Liver (tissue), 9 donors: ENCODE results near the gene APOA5. TPM values are rescaled to one million over a fixed set of nuclear protein-coding genes. Genes with fewer than 3 reads are reported as not detected.

ENCODE experiments used
- DNase-seq: peaks from one replicate; pipeline ENCODE4 v3.0.0-alpha.2; 2017; ENCODE audit warnings: low spot score
- H3K27ac ChIP-seq, 2 donors: one replicate each; pipeline ENCODE4 v1.7.0; 2013; ENCODE audit warnings: inconsistent platforms in 2 of 2, low read length in 2 of 2, control low read depth in 1 of 2, low read depth in 1 of 2, mild to moderate bottlenecking in 1 of 2
- H3K27me3 ChIP-seq, 4 donors: one replicate each; pipeline versions ENCODE4 v1.6.1 to v1.7.0; 2013; ENCODE audit warnings: low read length in 3 of 4, inconsistent platforms in 1 of 4, mild to moderate bottlenecking in 1 of 4, moderate library complexity in 1 of 4; ENCODE audit not compliant: control insufficient read depth in 4 of 4, insufficient read depth in 4 of 4
- H3K36me3 ChIP-seq, 4 donors: one replicate each; pipeline versions ENCODE4 v1.6.1 to v1.7.0; 2013; ENCODE audit warnings: low read length in 3 of 4, mild to moderate bottlenecking in 3 of 4, low read depth in 1 of 4, moderate library complexity in 1 of 4; ENCODE audit not compliant: control insufficient read depth in 4 of 4, insufficient read depth in 3 of 4
- H3K4me1 ChIP-seq, 4 donors: one replicate each; pipeline versions ENCODE4 v1.6.1 to v1.7.0; 2013; ENCODE audit warnings: low read length in 3 of 4, mild to moderate bottlenecking in 3 of 4, moderate library complexity in 1 of 4; ENCODE audit not compliant: control insufficient read depth in 4 of 4, insufficient read depth in 4 of 4
- H3K4me3 ChIP-seq, 3 donors: one replicate each; pipeline versions ENCODE4 v1.6.1 to v1.7.0; 2013; ENCODE audit warnings: low read length in 3 of 3, control low read depth in 1 of 3, low read depth in 1 of 3, mild to moderate bottlenecking in 1 of 3
- H3K9ac ChIP-seq, 2 donors: one replicate each; pipeline ENCODE4 v1.7.0; 2013; ENCODE audit warnings: low read length in 2 of 2, mild to moderate bottlenecking in 2 of 2, moderate library complexity in 2 of 2, control low read depth in 1 of 2, low read depth in 1 of 2
- H3K9me3 ChIP-seq, 4 donors: one replicate each; pipeline versions ENCODE4 v1.6.1 to v1.7.0; 2013; ENCODE audit warnings: low read length in 3 of 4; ENCODE audit not compliant: control insufficient read depth in 4 of 4
- EGR1 ChIP-seq, 2 donors: IDR thresholded peaks; 2 replicates each; pipeline ENCODE4 v1.6.1; 2016 to 2018; ENCODE audit warnings: antibody characterized with exemption in 2 of 2, low read depth in 2 of 2
- FOXA1 ChIP-seq: IDR thresholded peaks from 2 replicates; pipeline ENCODE4 v1.6.1; 2016; ENCODE audit warnings: antibody characterized with exemption
- FOXA2 ChIP-seq: IDR thresholded peaks from 2 replicates; pipeline ENCODE4 v1.6.1; 2016; ENCODE audit warnings: antibody characterized with exemption
- GABPA ChIP-seq, 2 donors: IDR thresholded peaks in 1 of 2; conservative IDR thresholded peaks in 1 of 2; 2 replicates each; pipeline ENCODE4 v1.6.1; 2016; ENCODE audit warnings: antibody characterized with exemption in 2 of 2, mild to moderate bottlenecking in 1 of 2, moderate library complexity in 1 of 2
- HNF4A ChIP-seq, 2 donors: conservative IDR thresholded peaks; 2 replicates each; pipeline ENCODE4 v1.6.1; 2016; ENCODE audit warnings: antibody characterized with exemption in 2 of 2, mild to moderate bottlenecking in 2 of 2
- HNF4G ChIP-seq: IDR thresholded peaks from 2 replicates; pipeline ENCODE4 v1.6.1; 2016; ENCODE audit warnings: antibody characterized with exemption
- JUND ChIP-seq, 2 donors: IDR thresholded peaks; 2 replicates each; pipeline ENCODE4 v1.6.1; 2016; ENCODE audit warnings: antibody characterized with exemption in 2 of 2
- MAX ChIP-seq: IDR thresholded peaks from 2 replicates; pipeline ENCODE4 v1.6.1; 2016; ENCODE audit warnings: antibody characterized with exemption
- NR2F2 ChIP-seq: IDR thresholded peaks from 2 replicates; pipeline ENCODE4 v1.6.1; 2016; ENCODE audit warnings: antibody characterized with exemption
- RAD21 ChIP-seq, 2 donors: IDR thresholded peaks; 2 replicates each; pipeline ENCODE4 v1.6.1; 2016; ENCODE audit warnings: antibody characterized with exemption in 2 of 2, mild to moderate bottlenecking in 2 of 2
- REST ChIP-seq: IDR thresholded peaks from 2 replicates; pipeline ENCODE4 v1.6.1; 2016; ENCODE audit warnings: antibody characterized with exemption, mild to moderate bottlenecking
- RXRA ChIP-seq, 2 donors: IDR thresholded peaks; 2 replicates each; pipeline ENCODE4 v1.6.1; 2017 to 2018; ENCODE audit warnings: antibody characterized with exemption in 2 of 2, mild to moderate bottlenecking in 1 of 2
- SP1 ChIP-seq: IDR thresholded peaks from 2 replicates; pipeline ENCODE4 v1.6.1; 2018; ENCODE audit warnings: antibody characterized with exemption, mild to moderate bottlenecking
- TAF1 ChIP-seq: conservative IDR thresholded peaks from 2 replicates; pipeline ENCODE4 v1.6.1; 2016; ENCODE audit warnings: antibody characterized with exemption, mild to moderate bottlenecking
- YY1 ChIP-seq: IDR thresholded peaks from 2 replicates; pipeline ENCODE4 v1.6.1; 2016; ENCODE audit warnings: antibody characterized with exemption, mild to moderate bottlenecking
- ZBTB33 ChIP-seq: IDR thresholded peaks from 2 replicates; pipeline ENCODE4 v1.6.1; 2016; ENCODE audit warnings: antibody characterized with exemption
- WGBS: extraction: QIAGEN DNeasy Blood & Tissue Kit; methylation state at CpG from one replicate; pipeline ENCODE4 v1.1.7; 2013; 5-methylcytosine and 5-hydroxymethylcytosine counted together
- polyA plus RNA-seq, 2 donors: library from polyadenylated mRNA; stranded (reverse) in 1 of 2; unstranded in 1 of 2; fragments of 200-250 nt in 1 of 2; fragments of >200 nt in 1 of 2; fragmentation: Nextera tagmentation in 1 of 2; extraction: Ambion mirVana in 1 of 2; gene quantifications; one replicate each; pipeline versions ENCODE4 v1.2.1 to v1.2.3, GENCODE V29; 2013 to 2015
- total RNA-seq, 2 donors: library from RNA; depleted of rRNA; stranded (reverse); fragments of >200 nt; gene quantifications; one replicate each; pipeline ENCODE4 v1.2.3, GENCODE V29; 2014
- TF ChIP-seq, protein P1 (sequence below): IDR thresholded peaks from 2 replicates; pipeline ENCODE4 v1.6.1; 2016; ENCODE audit warnings: antibody characterized with exemption
- TF ChIP-seq, protein P2 (sequence below): fragments of 150-350 bp; IDR thresholded peaks from 2 replicates; pipeline ENCODE4 v1.5.1; 2017; ENCODE audit warnings: improper control_type of control experiment, low read depth, low read length; ENCODE audit not compliant: missing input control
- donor health status: healthy.
- donor health status: healthy.
- donor health status: healthy.
- donor health status: healthy.
- donor health status: healthy.

The APOA5 gene
- total and polyA plus RNA-seq, 4 donors, result 7.3 to 1,045 (median 739) TPM

DNA sequence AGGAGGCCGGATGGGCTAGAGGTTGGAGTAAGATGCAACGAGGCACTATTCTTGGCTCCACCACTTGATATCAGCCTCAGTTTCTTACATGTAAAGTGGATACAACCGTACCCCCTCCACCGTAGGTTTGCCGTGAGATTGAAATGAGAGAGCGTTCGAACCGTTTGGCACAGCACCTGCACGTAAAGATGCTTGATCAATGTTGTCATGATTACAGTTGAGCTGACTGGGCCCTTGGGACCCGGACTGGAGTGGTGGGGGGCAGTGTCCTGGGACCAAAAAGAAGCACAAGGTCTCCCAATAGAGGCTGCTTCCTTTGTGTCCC, 41.8 kb upstream of the APOA5 start:
- peaks cover 8 to 73% (median 33%) of the 10 kb centered on the region in 4 donors for H3K4me1 ChIP-seq
- peak overlapping the region in 2 of 3 donors; percentile 35 to 47 for H3K4me3 ChIP-seq
- H3K27ac ChIP-seq, result peak overlapping the region; percentile 86 to 94
- H3K36me3 ChIP-seq, result no peaks in the 10 kb centered on the region
- peak overlapping the region in 1 of 2 donors; percentile 98 for H3K9ac ChIP-seq
- no peaks in the 10 kb centered on the region for H3K27me3 ChIP-seq
- no peak for TF ChIP-seq FOXA1
- TF ChIP-seq SP1, result no peak
- peak; percentile 14 for TF ChIP-seq NR2F2
- TF ChIP-seq EGR1 (IDR thresholded peaks at IDR 0.05; ENCODE audit: low read depth in 2 of 2), result peak in 1 of 2 donors; percentile 15
- no peak for TF ChIP-seq RAD21 (IDR thresholded peaks at IDR 0.05)
- TF ChIP-seq FOXA2, result peak; percentile 13
- no peak for TF ChIP-seq REST
- peak in 1 of 2 donors; percentile 15 for TF ChIP-seq RXRA (IDR thresholded peaks at IDR 0.05)
- no peak for TF ChIP-seq HNF4G
- peak in 1 of 2 donors; percentile 13 for TF ChIP-seq JUND (IDR thresholded peaks at IDR 0.05)
- no peak for TF ChIP-seq TAF1
- TF ChIP-seq, protein P1, sequence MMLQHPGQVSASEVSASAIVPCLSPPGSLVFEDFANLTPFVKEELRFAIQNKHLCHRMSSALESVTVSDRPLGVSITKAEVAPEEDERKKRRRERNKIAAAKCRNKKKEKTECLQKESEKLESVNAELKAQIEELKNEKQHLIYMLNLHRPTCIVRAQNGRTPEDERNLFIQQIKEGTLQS, result no peak
- TF ChIP-seq MAX, result no peak
- no peak for TF ChIP-seq GABPA (IDR thresholded peaks at IDR 0.05 in 1 of 2, conservative IDR thresholded peaks at IDR 0.05 in 1 of 2)
- no peak for TF ChIP-seq YY1
- no peak for TF ChIP-seq ZBTB33
- no peak for TF ChIP-seq HNF4A (conservative IDR thresholded peaks at IDR 0.05)
- TF ChIP-seq, protein P2, sequence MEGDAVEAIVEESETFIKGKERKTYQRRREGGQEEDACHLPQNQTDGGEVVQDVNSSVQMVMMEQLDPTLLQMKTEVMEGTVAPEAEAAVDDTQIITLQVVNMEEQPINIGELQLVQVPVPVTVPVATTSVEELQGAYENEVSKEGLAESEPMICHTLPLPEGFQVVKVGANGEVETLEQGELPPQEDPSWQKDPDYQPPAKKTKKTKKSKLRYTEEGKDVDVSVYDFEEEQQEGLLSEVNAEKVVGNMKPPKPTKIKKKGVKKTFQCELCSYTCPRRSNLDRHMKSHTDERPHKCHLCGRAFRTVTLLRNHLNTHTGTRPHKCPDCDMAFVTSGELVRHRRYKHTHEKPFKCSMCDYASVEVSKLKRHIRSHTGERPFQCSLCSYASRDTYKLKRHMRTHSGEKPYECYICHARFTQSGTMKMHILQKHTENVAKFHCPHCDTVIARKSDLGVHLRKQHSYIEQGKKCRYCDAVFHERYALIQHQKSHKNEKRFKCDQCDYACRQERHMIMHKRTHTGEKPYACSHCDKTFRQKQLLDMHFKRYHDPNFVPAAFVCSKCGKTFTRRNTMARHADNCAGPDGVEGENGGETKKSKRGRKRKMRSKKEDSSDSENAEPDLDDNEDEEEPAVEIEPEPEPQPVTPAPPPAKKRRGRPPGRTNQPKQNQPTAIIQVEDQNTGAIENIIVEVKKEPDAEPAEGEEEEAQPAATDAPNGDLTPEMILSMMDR, result no peak
- 47% methylated on average over 10 of the region's 10 CpGs for WGBS
- no peaks in the 10 kb centered on the region for H3K9me3 ChIP-seq
- no peak for DNase-seq
